Neuronal stem cell (in vitro differentiated cells): ENCODE measurements around the gene CCL26.

ENCODE experiments used
- DNase-seq: peaks from one replicate; pipeline ENCODE4 v3.0.0-alpha.2; 2013; ENCODE audit warnings: low spot score
- H2AFZ ChIP-seq: one replicate; pipeline ENCODE4 v1.6.1; 2013; ENCODE audit warnings: mild to moderate bottlenecking, low read length, inconsistent platforms
- H2AK5ac ChIP-seq: 2 replicates; pipeline ENCODE4 v1.6.1; 2013; ENCODE audit warnings: low read depth, mild to moderate bottlenecking, inconsistent platforms, low read length, moderate library complexity, mixed read lengths
- H2BK120ac ChIP-seq: 2 replicates; pipeline ENCODE4 v1.6.1; 2013; ENCODE audit warnings: low read depth, mild to moderate bottlenecking, inconsistent platforms, low read length, moderate library complexity, mixed read lengths
- H2BK12ac ChIP-seq: one replicate; pipeline ENCODE4 v1.6.1; 2013; ENCODE audit warnings: low read length, inconsistent platforms
- H2BK15ac ChIP-seq: 2 replicates; pipeline ENCODE4 v1.6.1; 2013; ENCODE audit warnings: mild to moderate bottlenecking, low read length, inconsistent platforms, mixed read lengths
- H2BK5ac ChIP-seq: one replicate; pipeline ENCODE4 v1.6.1; 2013; ENCODE audit warnings: inconsistent platforms, mild to moderate bottlenecking, low read length, moderate library complexity
- H3K14ac ChIP-seq: one replicate; pipeline ENCODE4 v1.6.1; 2013; ENCODE audit warnings: low read length, inconsistent platforms
- H3K18ac ChIP-seq: 2 replicates; pipeline ENCODE4 v1.6.1; 2013; ENCODE audit warnings: low read length, inconsistent platforms
- H3K23ac ChIP-seq: 2 replicates; pipeline ENCODE4 v1.6.1; 2013; ENCODE audit warnings: low read depth, mild to moderate bottlenecking, mixed read lengths, low read length, inconsistent platforms; ENCODE audit not compliant: poor library complexity
- H3K27ac ChIP-seq: replicated peaks from 3 replicates; pipeline ENCODE4 v1.5.1; 2013; ENCODE audit warnings: low read length, inconsistent platforms
- H3K27me3 ChIP-seq, 3 experiments: 2 replicates each; pipeline ENCODE4 v1.6.1; 2013; ENCODE audit warnings: low read length in 3 of 3, mild to moderate bottlenecking in 2 of 3, inconsistent platforms in 1 of 3, low read depth in 1 of 3, mixed read lengths in 1 of 3, moderate library complexity in 1 of 3; ENCODE audit not compliant: control insufficient read depth in 3 of 3, insufficient read depth in 3 of 3
- H3K36me3 ChIP-seq, 2 donors: replicated peaks in 1 of 2; 2 replicates each; pipeline ENCODE4 v1.6.1; 2013; ENCODE audit warnings: low read length in 2 of 2; ENCODE audit not compliant: control insufficient read depth in 2 of 2, insufficient read depth in 2 of 2
- H3K4ac ChIP-seq: 2 replicates; pipeline ENCODE4 v1.6.1; 2013; ENCODE audit warnings: inconsistent platforms, mild to moderate bottlenecking, low read length, moderate library complexity
- H3K4me1 ChIP-seq, 2 donors: 1 replicate in 1 of 2; 2 replicates in 1 of 2; pipeline ENCODE4 v1.6.1; 2013; ENCODE audit warnings: low read length in 2 of 2, low read depth in 1 of 2; ENCODE audit not compliant: control insufficient read depth in 2 of 2, insufficient read depth in 1 of 2
- H3K4me2 ChIP-seq: one replicate; pipeline ENCODE4 v1.6.1; 2013; ENCODE audit warnings: mild to moderate bottlenecking, low read length, inconsistent platforms; ENCODE audit not compliant: insufficient read depth, poor library complexity, severe bottlenecking
- H3K4me3 ChIP-seq, 2 donors: 2 replicates each; pipeline ENCODE4 v1.5.1; 2013; ENCODE audit warnings: low read length in 2 of 2, mild to moderate bottlenecking in 2 of 2, inconsistent platforms in 1 of 2, moderate library complexity in 1 of 2
- H3K79me1 ChIP-seq: one replicate; pipeline ENCODE4 v1.6.1; 2013; ENCODE audit warnings: low read depth, mild to moderate bottlenecking, inconsistent platforms, low read length, moderate library complexity
- H3K9ac ChIP-seq: one replicate; pipeline ENCODE4 v1.6.1; 2013; ENCODE audit warnings: mild to moderate bottlenecking, low read depth, low read length, inconsistent platforms; ENCODE audit not compliant: poor library complexity
- H3K9me3 ChIP-seq, 2 donors: replicated peaks in 1 of 2; 2 replicates each; pipeline versions ENCODE3 to v1.6.1; 2013; ENCODE audit warnings: low read length in 2 of 2, mild to moderate bottlenecking in 2 of 2, inconsistent platforms in 1 of 2, low read depth in 1 of 2, mixed read lengths in 1 of 2, moderate library complexity in 1 of 2; ENCODE audit not compliant: control insufficient read depth in 2 of 2, insufficient read depth in 1 of 2
- H4K8ac ChIP-seq: one replicate; pipeline ENCODE4 v1.6.1; 2013; ENCODE audit warnings: low read depth, mild to moderate bottlenecking, inconsistent platforms, low read length, moderate library complexity
- H4K91ac ChIP-seq: one replicate; pipeline ENCODE4 v1.6.1; 2013; ENCODE audit warnings: low read length, low read depth, mild to moderate bottlenecking, inconsistent platforms; ENCODE audit not compliant: poor library complexity
- WGBS, 2 donors: extraction: QIAGEN DNeasy Blood & Tissue Kit; methylation state at CpG; one replicate each; pipeline ENCODE4 v1.1.7; 2013; ENCODE audit warnings: missing lambda C conversion rate in 2 of 2, mixed read lengths in 1 of 2; ENCODE audit not compliant: insufficient read length in 2 of 2, insufficient replicate concordance in 1 of 2; ENCODE audit errors: extremely low coverage in 2 of 2; 5-methylcytosine and 5-hydroxymethylcytosine counted together

The CCL26 gene

GRCh38 chr7:75737856-75738603 lies 34.0 kb downstream of the CCL26 start:
- peaks cover 0 to 9% (median 6%) of the 10 kb centered on the region in 3 experiments for H3K27me3 ChIP-seq
- H4K8ac ChIP-seq: no peak overlapping the region
- peak overlapping the region; percentile 89 for H3K4me2 ChIP-seq
- H3K36me3 ChIP-seq: no peaks in the 10 kb centered on the region
- H4K91ac ChIP-seq: no peak overlapping the region
- H3K79me1 ChIP-seq: peaks cover 1% of the 10 kb centered on the region
- WGBS, 2 donors: no CpG with 5 or more reads among the region's 18 CpGs
- H3K4ac ChIP-seq: no peak overlapping the region
- H3K18ac ChIP-seq: peak overlapping the region; percentile 98
- peaks cover 10 to 22% of the 10 kb centered on the region in 2 donors for H3K4me1 ChIP-seq
- H3K9me3 ChIP-seq: no peaks in the 10 kb centered on the region
- peak overlapping the region; percentile 91 to 94 for H3K4me3 ChIP-seq
- no peak overlapping the region for H3K27ac ChIP-seq
- peak overlapping the region; percentile 81 for H2BK15ac ChIP-seq
- no peak overlapping the region for H2BK12ac ChIP-seq
- H2BK5ac ChIP-seq: peak overlapping the region; percentile 53
- peak overlapping the region; percentile 47 for H2BK120ac ChIP-seq
- H3K9ac ChIP-seq: peak overlapping the region; percentile 93
- peak overlapping the region; percentile 97 for H3K14ac ChIP-seq
- H2AFZ ChIP-seq: peak overlapping the region; percentile 100
- peak overlapping the region; percentile 52 for H2AK5ac ChIP-seq
- H3K23ac ChIP-seq: peak overlapping the region; percentile 98
- DNase-seq: peak; percentile 17

- no peaks in the 10 kb centered on the region for H3K36me3 ChIP-seq
- H2BK5ac ChIP-seq: no peak overlapping the region
- WGBS, 2 donors: no CpG with 5 or more reads among the region's 9 CpGs
Measured at GRCh38 chr7:75735581-75736350, 36.2 kb downstream of the CCL26 start.

GRCh38 chr7:75734586-75735458 lies 37.2 kb downstream of the CCL26 start:
- Histone ChIP-seq H3K27ac (no peak overlapping the region), H3K23ac (no peak overlapping the region), H2BK12ac (no peak overlapping the region), H3K9me3 (no peaks in the 10 kb centered on the region), H3K18ac (no peak overlapping the region), H2BK5ac (no peak overlapping the region), H3K27me3 (peaks cover 0 to 9% (median 6%) of the 10 kb centered on the region in 3 experiments), H3K14ac (no peak overlapping the region), H2AK5ac (no peak overlapping the region), H2AFZ (no peak overlapping the region), H3K4me1 (peaks cover 6 to 18% of the 10 kb centered on the region in 2 donors), H3K4me2 (no peak overlapping the region), H3K36me3 (no peaks in the 10 kb centered on the region), H4K91ac (no peak overlapping the region), H3K4ac (no peak overlapping the region), H3K79me1 (peaks cover 1% of the 10 kb centered on the region), H2BK15ac (no peak overlapping the region), H3K4me3 (no peak overlapping the region), H3K9ac (no peak overlapping the region), H2BK120ac (no peak overlapping the region), H4K8ac (no peak overlapping the region)
- no peak for DNase-seq
- no CpG with 5 or more reads among the region's 9 CpGs for WGBS, 2 donors

More at GRCh38 chr7:75735581-75736350, 36.2 kb downstream of the CCL26 start:
- peaks cover 1% of the 10 kb centered on the region for H3K79me1 ChIP-seq
- no peak overlapping the region for H3K14ac ChIP-seq
- H3K27me3 ChIP-seq: peaks cover 0 to 9% (median 6%) of the 10 kb centered on the region in 3 experiments
- no peak for DNase-seq
- H3K4me1 ChIP-seq: peaks cover 6 to 17% of the 10 kb centered on the region in 2 donors
- no peak overlapping the region for H2AFZ ChIP-seq
- H2AK5ac ChIP-seq: no peak overlapping the region
- no peak overlapping the region for H2BK12ac ChIP-seq
- H3K23ac ChIP-seq: no peak overlapping the region
- H2BK15ac ChIP-seq: no peak overlapping the region
- H3K9ac ChIP-seq: no peak overlapping the region
- H3K4ac ChIP-seq: no peak overlapping the region
- H2BK120ac ChIP-seq: no peak overlapping the region
- H3K4me2 ChIP-seq: no peak overlapping the region
- H3K18ac ChIP-seq: no peak overlapping the region
- no peak overlapping the region for H4K8ac ChIP-seq
- H3K27ac ChIP-seq: no peak overlapping the region
- H3K9me3 ChIP-seq: no peaks in the 10 kb centered on the region
- H3K4me3 ChIP-seq: no peak overlapping the region
- H4K91ac ChIP-seq: no peak overlapping the region
